Renal cortical epithelial cell (primary cell): ENCODE data around the gene EVI2B. TPM values are rescaled to one million over a fixed set of nuclear protein-coding genes. Genes with fewer than 3 reads are reported as not detected.
"Not testable (repeated sequence)": the region's sequence is repeated elsewhere in the genome, so short reads cannot be mapped to it uniquely, and the experiment has no call there.

Experiments used
- DNase-seq: peaks from one replicate; pipeline ENCODE4 v3.0.0-alpha.2; 2011; ENCODE audit warnings: low read depth
- total RNA-seq: library from RNA; depleted of rRNA; stranded (reverse); fragments of >200 nt; gene quantifications from 2 replicates; pipeline ENCODE4 v1.2.3, GENCODE V29; 2014

The EVI2B gene
- total RNA-seq, 1 donor from 2014 or later, result not detected

DNA sequence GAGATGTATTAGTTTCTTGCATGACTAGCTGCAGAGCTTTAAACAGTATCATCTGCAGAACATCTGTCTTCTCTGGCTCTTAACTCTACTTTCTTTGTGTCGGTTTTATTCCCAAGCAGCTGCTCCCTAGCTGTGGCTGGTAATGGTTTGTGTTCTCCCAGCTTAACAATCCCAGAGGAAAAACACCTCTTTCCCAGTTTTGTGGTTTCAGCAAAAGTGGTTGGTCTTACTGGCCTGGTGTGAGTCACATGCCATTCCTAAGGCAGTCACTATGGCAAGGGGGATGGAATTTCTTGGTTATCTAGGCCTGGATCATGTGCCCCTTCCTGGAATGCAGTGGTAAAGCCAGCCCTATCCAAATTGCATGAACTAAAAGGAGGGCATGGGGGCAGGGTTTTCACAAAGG, 44.3 kb downstream of the EVI2B start:
- DNase-seq, result peak; percentile 99

DNA sequence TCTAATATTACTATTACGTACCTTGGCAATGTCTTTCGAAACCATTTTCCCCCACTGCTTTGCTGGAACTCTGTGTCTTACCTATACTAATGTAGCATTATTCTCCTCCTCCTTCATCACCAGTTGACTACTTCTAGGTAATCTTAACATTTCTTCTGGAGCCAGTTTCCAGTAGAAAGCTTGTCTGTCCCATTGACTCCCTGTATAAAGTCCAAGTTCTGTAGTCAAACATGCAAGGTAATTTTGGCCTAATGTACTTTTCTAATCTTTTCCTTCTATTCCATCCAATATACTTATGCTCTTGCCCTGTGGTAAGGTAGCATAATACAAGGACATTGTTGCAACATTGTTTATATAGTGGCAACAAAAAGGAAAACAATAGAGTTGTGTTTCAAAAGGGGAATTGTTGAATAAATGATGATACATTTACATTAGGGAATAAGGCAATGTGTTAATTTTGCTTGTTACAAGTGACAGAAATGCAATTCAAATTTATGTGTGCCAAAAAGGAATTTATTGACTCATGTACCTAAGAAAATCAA, 44.7 kb downstream of the EVI2B start:
- no peak for DNase-seq

DNA sequence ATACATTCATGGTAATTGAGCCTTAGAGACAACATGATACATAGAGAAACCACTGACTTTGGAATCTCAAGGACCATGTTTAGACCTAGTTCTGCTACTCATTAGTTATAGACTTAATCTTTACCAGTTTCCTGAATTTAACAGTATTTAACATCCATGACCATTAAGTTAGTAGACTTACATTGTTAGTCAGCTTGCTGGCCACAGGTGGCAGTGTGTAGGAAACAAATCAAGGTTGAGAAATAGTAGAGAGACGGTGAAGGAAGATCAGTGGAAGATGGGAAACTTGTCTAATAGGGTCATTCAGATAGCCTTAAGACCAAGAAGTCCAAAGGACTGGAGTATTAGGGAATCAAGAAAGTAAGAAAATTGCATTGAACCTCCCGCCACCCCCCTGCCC, 47.8 kb downstream of the EVI2B start:
- DNase-seq, result no peak

DNA sequence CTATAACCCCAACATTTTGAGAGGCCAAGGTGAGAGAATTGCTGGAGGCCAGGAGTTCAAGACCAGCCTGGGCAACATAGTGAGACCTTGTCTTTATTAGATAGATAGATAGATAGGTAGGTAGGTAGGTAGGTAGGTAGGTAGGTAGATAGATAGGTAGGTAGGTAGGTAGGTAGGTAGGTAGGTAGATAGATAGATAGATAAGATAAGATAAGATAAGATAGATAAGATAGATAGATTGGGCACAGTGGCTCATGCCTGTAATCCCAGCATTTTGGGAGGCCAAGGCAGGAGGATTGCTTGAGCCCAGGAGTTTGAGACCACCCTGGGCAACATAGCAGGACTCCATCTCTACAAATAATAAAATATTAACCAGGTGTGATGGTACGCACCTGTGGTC, 50.9 kb downstream of the EVI2B start:
- not testable (repeated sequence) for DNase-seq

DNA sequence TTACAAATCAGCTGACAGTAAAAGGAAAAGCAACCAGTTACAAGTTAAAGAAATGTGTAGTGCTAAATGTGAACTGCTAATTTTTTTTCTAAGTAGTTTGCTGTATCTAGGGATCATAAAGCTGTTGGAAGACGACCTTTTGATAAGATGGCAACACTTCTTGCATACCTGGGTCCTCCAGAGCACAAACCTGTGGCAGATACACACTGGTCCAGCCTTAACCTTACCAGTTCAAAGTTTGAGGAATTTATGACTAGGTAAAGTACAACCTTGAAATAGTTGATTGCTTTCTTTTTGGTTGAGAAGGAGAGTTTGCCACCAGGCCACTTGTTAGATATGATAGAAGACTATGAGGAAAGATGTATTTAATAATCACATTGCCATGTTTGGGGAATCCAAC, 52.3 kb downstream of the EVI2B start:
- DNase-seq, result no peak

DNA sequence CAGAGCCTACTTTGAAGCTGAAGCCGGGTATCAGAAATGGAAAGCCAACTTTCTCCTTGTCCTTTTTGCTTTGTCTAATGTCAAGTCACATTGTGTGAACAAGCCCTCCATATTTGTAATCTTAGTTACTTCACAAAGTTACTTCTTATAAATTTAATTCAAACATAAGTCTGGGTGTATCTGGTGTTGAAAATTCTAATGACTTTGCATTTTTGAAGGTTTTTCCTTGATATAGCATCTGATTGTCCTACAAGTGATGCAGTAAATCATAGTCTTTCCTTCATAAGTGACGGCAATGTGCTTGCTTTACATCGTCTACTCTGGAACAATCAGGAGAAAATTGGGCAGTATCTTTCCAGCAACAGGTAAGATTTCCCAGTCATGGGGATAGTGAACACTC, 53.7 kb downstream of the EVI2B start:
- no peak for DNase-seq

DNA sequence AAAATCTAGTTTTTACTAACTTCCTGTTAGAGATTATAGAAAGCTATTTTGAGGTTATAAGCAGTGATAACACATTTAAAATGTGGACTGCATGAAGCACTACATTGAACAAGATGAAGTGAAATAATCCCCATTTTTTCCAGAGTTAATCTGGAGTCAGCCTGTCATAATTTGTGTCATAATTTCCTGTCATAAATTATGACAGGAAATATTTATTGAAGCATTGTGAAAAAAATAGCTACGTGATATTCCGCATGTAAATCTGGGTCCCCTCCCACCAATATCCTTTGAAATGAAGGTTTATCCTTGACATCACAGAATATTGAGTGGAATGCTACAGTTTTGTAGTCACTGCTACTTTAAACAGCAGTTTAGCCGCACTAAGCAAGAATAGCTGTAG, 56.9 kb downstream of the EVI2B start:
- no peak for DNase-seq

DNA sequence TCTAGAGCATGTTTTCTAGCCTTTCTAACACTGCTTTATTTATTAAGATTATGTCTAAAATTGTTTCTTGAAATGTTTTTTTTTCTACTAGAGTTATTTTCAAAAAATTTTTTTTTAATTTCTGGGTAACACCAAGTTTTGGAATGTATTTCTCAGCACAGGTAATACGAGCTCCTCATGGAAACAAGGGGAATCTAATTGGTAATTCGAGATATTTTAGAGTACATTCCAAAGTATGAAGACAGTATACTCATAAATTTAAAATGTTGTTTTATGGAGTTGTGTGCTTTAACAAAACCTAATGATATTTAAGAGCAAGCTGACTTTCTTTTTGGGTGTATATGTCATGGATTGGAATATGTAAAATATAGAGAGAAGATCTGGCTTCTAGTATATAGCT, 59.2 kb downstream of the EVI2B start:
- DNase-seq, result no peak

Other genes with a start within 250 kb of the EVI2B start
- gene NF1, start 219.1 kb downstream of the EVI2B start, total RNA-seq, result 31.4 and 121 TPM in 2 replicates
- gene OMG, start 16.8 kb downstream of the EVI2B start, total RNA-seq, result 0.10 TPM in 1 of 2 replicates, not detected in the other
- gene EVI2A, start 7.6 kb upstream of the EVI2B start, total RNA-seq, result 0.15 TPM in 1 of 2 replicates, not detected in the other
- 16.5 and 18.9 TPM in 2 replicates for gene RAB11FIP4, start 77.6 kb upstream of the EVI2B start, total RNA-seq